ENCODE measurements around the gene MLH1. TPM values are rescaled to one million over a fixed set of nuclear protein-coding genes. Genes with fewer than 3 reads are reported as not detected.
"Not testable (repeated sequence)": the region's sequence is repeated elsewhere in the genome, so short reads cannot be mapped to it uniquely, and the experiment has no call there.

The MLH1 gene
- polyA plus RNA-seq, 1 of the 3 experiments (the other 2 are of a cell fraction) = 24.0 TPM

DNA sequence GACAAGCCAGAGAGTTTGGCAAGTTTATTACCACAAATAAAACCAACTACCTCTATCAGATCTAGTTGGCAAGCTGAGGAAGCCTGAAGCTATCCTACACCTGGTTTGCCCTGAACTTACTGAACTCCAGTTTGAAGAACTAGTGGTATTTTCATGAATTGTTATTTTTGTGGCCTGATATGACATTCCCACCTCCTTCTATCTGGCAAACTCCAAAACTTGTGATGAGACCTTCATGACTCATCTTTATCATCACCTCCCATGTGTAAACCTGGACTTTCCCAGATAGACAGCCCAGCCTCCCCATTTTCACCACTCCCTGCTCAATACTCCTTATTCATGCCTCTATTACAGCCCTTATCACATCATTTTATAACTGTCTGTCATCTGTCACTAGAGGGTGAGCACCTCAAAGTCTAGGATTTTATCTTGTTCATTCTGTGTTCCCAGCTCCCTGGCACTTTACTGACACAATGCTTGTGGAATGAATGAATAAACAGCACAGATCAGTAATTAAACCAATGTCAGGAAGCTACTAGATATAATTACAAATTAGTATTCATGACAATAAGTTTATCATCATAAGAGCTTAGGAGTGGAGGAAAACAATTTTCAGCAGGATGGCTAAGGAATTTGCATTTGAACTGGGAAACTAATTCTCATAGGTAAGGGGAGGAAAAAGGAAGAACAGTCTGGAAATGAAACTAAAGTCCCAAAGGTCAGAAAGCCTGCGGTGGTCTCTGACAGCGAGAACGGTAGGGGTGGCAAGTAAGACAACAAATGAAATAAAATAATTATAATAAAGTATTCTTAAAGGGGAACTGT lies 35.2 kb upstream of the MLH1 start (continued):
- TF ChIP-seq REST (IDR thresholded peaks at IDR 0.05; ENCODE audit: low read depth, low read length) = no peak
- TF ChIP-seq MXI1 (IDR thresholded peaks at IDR 0.05; ENCODE audit: low read depth, low read length) = no peak

DNA sequence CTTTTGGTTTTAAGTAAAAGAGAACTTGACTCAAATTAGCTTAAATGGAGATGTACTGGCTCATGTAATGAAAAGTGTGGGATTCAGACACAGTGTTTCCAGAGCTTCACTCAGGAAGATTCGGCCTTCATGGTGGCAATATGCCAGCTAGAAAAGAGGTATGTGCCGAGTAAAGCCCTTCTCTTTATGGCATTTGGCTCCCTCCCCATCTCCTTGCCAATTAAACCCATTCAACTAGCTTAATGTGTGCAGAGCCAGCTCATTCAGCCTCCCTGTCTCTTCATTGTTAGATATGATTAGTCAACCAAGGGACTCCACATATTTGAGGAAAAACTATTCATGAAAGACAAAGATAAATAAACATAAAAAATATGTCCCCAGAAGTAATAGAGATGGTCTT lies 33.5 kb upstream of the MLH1 start:
- Histone ChIP-seq H3K9me3 (no peaks in the 10 kb centered on the region), H3K4me2 (no peak overlapping the region), H3K27ac (ENCODE audit: low read depth in 2 of 2, low read length in 1 of 2) (no peak overlapping the region), H2AFZ (ENCODE audit: low read depth) (no peak overlapping the region), H3K79me2 (ENCODE audit: insufficient read depth) (no peaks in the 10 kb centered on the region), H3K9ac (no peak overlapping the region), H3K4me3 (ENCODE audit: low read depth in 2 of 2, low read length in 1 of 2) (no peak overlapping the region), H3K27me3 (ENCODE audit: insufficient read depth) (no peaks in the 10 kb centered on the region; the same call in 1 of the 2 replicates), H3K36me3 (replicated peaks in 1 of 2; ENCODE audit: control insufficient read depth in 1 of 2, insufficient read depth in 2 of 2, low read length in 1 of 2) (no peaks in the 10 kb centered on the region), H3K4me1 (ENCODE audit: control insufficient read depth in 1 of 2, insufficient read depth in 2 of 2, low read depth in 1 of 2, low read length in 1 of 2) (peaks cover 12 to 29% of the 10 kb centered on the region in 2 experiments; a peak in 3 of 4 replicates), H3K9me2 (no peaks in the 10 kb centered on the region), H4K20me1 (ENCODE audit: insufficient read depth) (no peaks in the 10 kb centered on the region), H3F3A (replicated peaks; ENCODE audit: insufficient read depth) (no peaks in the 10 kb centered on the region)
- POLR2A ChIA-PET = interaction anchor here (1.2 kb wide), 1 partner anchor 10 kb away, joined by 5 read pairs; no protein-coding TSS in a partner anchor
- TF ChIP-seq RCOR1 (IDR thresholded peaks at IDR 0.05; ENCODE audit: low read length) (0 out of 2 replicates have a peak, but pooled peaks have one; percentile 30), POLR2AphosphoS5 (IDR thresholded peaks at IDR 0.05; ENCODE audit: low read depth, low read length) (no peak)
- WGBS (ENCODE audit: low lambda C conversion rate) = 11% methylated on average over 2 of the region's 2 CpGs
- CTCF ChIA-PET = interaction anchor here (0.9 to 7.8 kb wide), 9 partner anchors 8 to 233 kb away, joined by 3 to 55 read pairs (median 12); partner anchors contain the start of genes EPM2AIP1 and MLH1
- DNase-seq = no peak

DNA sequence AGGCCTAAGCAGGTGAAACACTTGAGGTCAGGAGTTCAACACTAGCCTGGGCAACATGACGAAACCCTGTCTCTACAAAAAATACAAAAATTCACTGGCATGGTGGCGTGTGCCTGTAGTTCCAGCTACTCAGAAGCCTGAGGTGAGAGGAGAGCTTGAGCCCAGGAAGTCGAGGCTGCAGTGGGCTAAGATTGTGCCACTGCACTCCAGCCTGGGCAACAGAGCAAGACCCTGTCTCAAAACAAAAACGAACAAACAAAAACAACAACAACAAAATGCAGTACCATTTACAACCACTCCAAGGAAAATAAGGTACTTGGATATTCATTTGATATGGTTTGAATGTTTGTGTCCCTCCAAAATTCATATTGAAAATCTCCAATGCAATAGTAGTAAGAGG lies 32.8 kb upstream of the MLH1 start:
- no peak overlapping the region for H2AFZ ChIP-seq (ENCODE audit: low read depth)
- no peaks in the 10 kb centered on the region for H3F3A ChIP-seq (replicated peaks; ENCODE audit: insufficient read depth)
- H3K9me3 ChIP-seq = no peaks in the 10 kb centered on the region
- 81% methylated on average over 4 of the region's 4 CpGs for WGBS (ENCODE audit: low lambda C conversion rate)
- H3K4me3 ChIP-seq (ENCODE audit: low read depth in 2 of 2, low read length in 1 of 2) = no peak overlapping the region
- no peaks in the 10 kb centered on the region for H4K20me1 ChIP-seq (ENCODE audit: insufficient read depth)
- H3K27me3 ChIP-seq (ENCODE audit: insufficient read depth) = no peaks in the 10 kb centered on the region
- H3K27ac ChIP-seq (ENCODE audit: low read depth in 2 of 2, low read length in 1 of 2) = no peak overlapping the region
- POLR2A ChIA-PET = interaction anchor here (1.2 kb wide), 1 partner anchor 9 kb away, joined by 5 read pairs; no protein-coding TSS in a partner anchor
- no peak overlapping the region for H3K4me2 ChIP-seq
- no peaks in the 10 kb centered on the region for H3K79me2 ChIP-seq (ENCODE audit: insufficient read depth)
- H3K9ac ChIP-seq = no peak overlapping the region
- H3K36me3 ChIP-seq (replicated peaks in 1 of 2; ENCODE audit: control insufficient read depth in 1 of 2, insufficient read depth in 2 of 2, low read length in 1 of 2) = no peaks in the 10 kb centered on the region
- no peak for DNase-seq
- CTCF ChIA-PET = interaction anchor here (0.9 to 7.8 kb wide), 5 partner anchors 31 to 231 kb away, joined by 3 to 55 read pairs (median 10); partner anchors contain the start of genes EPM2AIP1 and MLH1
- H3K9me2 ChIP-seq = no peaks in the 10 kb centered on the region
- TF ChIP-seq TAF1 (IDR thresholded peaks at IDR 0.05; ENCODE audit: borderline replicate concordance, low read depth, low read length) (no peak), TEAD4 (IDR thresholded peaks at IDR 0.05; ENCODE audit: borderline replicate concordance, insufficient read depth) (no peak), POLR2AphosphoS5 (IDR thresholded peaks at IDR 0.05; ENCODE audit: low read depth, low read length) (no peak), GATA2 (CRISPR knock-in tag; IDR thresholded peaks at IDR 0.05) (no peak), CHD2 (IDR thresholded peaks at IDR 0.05; ENCODE audit: low read length, partially characterized antibody) (no peak), YY1 (IDR thresholded peaks at IDR 0.05; ENCODE audit: low read depth) (no peak), NRF1 (IDR thresholded peaks at IDR 0.05; ENCODE audit: low read depth, low read length) (no peak), MXI1 (IDR thresholded peaks at IDR 0.05; ENCODE audit: low read depth, low read length) (no peak), EP300 (IDR thresholded peaks at IDR 0.05; ENCODE audit: borderline replicate concordance in 1 of 2, low read depth in 1 of 2, low read length in 1 of 2) (no peak)
- TF ChIP-seq, protein P1, sequence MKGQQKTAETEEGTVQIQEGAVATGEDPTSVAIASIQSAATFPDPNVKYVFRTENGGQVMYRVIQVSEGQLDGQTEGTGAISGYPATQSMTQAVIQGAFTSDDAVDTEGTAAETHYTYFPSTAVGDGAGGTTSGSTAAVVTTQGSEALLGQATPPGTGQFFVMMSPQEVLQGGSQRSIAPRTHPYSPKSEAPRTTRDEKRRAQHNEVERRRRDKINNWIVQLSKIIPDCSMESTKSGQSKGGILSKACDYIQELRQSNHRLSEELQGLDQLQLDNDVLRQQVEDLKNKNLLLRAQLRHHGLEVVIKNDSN (IDR thresholded peaks at IDR 0.05; ENCODE audit: borderline replicate concordance, low read depth) = no peak
- H3K4me1 ChIP-seq (ENCODE audit: control insufficient read depth in 1 of 2, insufficient read depth in 2 of 2, low read depth in 1 of 2, low read length in 1 of 2) = peaks cover 12 to 25% of the 10 kb centered on the region in 2 experiments; a peak in 3 of 4 replicates

- 96% methylated on average over 7 of the region's 7 CpGs for WGBS (ENCODE audit: low lambda C conversion rate)
- CTCF ChIA-PET = not testable (repeated sequence)
Measured at GRCh38 chr3:36963008-36963407, 30.3 kb upstream of the MLH1 start.

More at GRCh38 chr3:36963008-36963407, 30.3 kb upstream of the MLH1 start:
- H3K36me3 ChIP-seq (replicated peaks in 1 of 2; ENCODE audit: control insufficient read depth in 1 of 2, insufficient read depth in 2 of 2, low read length in 1 of 2); H3K9ac ChIP-seq; H3K27ac ChIP-seq (ENCODE audit: low read depth in 2 of 2, low read length in 1 of 2); DNase-seq; H2AFZ ChIP-seq (ENCODE audit: low read depth); H3K9me2 ChIP-seq; H3K4me1 ChIP-seq (ENCODE audit: control insufficient read depth in 1 of 2, insufficient read depth in 2 of 2, low read depth in 1 of 2, low read length in 1 of 2); H3K9me3 ChIP-seq; POLR2A ChIA-PET; H3K4me3 ChIP-seq (ENCODE audit: low read depth in 2 of 2, low read length in 1 of 2); H3K79me2 ChIP-seq (ENCODE audit: insufficient read depth); H3K4me2 ChIP-seq; H3F3A ChIP-seq (replicated peaks; ENCODE audit: insufficient read depth); H4K20me1 ChIP-seq (ENCODE audit: insufficient read depth); H3K27me3 ChIP-seq (ENCODE audit: insufficient read depth): not testable (repeated sequence)
